ENCODE data around the gene IMPA2. TPM values are rescaled to one million over a fixed set of nuclear protein-coding genes. Genes with fewer than 3 reads are reported as not detected.

Gene IMPA2
- total RNA-seq, 2 experiments from 2014 or later: 1.7 to 2.5 TPM

GRCh38 chr18:11940956-11941355 is 40.4 kb upstream of the IMPA2 start:
- ATAC-seq (ENCODE audit: poor library complexity): no peak
- Mint-ChIP-seq H3K27me3 (no peaks in the 10 kb centered on the region), H3K9me3 (no peaks in the 10 kb centered on the region), H3K36me3 (ENCODE audit: low read depth) (no peaks in the 10 kb centered on the region), H3K4me1 (ENCODE audit: low read depth) (peaks cover 4% of the 10 kb centered on the region), H3K27ac (no peak overlapping the region), H3K4me3 (no peak overlapping the region)
- H3K9me3 ChIP-seq (ENCODE audit: control insufficient read depth in 1 of 2, insufficient read depth in 1 of 2, low read length in 2 of 2): no peaks in the 10 kb centered on the region
- ChIA-PET POLR2A (interaction anchor here (0.7 kb wide), 1 partner anchor 10 kb away, joined by 3 read pairs; no protein-coding TSS in a partner anchor), CTCF (interaction anchor here (0.6 to 6.5 kb wide), 2 partner anchors 31 to 55 kb away, joined by 3 to 79 read pairs; no protein-coding TSS in a partner anchor)
- H3K27ac ChIP-seq (ENCODE audit: low read depth in 1 of 2, low read length in 2 of 2): no peak overlapping the region
- no peaks in the 10 kb centered on the region for H3K27me3 ChIP-seq (ENCODE audit: control insufficient read depth in 1 of 2, insufficient read depth in 2 of 2, low read length in 2 of 2)
- no peak for DNase-seq
- TF ChIP-seq, protein P1, sequence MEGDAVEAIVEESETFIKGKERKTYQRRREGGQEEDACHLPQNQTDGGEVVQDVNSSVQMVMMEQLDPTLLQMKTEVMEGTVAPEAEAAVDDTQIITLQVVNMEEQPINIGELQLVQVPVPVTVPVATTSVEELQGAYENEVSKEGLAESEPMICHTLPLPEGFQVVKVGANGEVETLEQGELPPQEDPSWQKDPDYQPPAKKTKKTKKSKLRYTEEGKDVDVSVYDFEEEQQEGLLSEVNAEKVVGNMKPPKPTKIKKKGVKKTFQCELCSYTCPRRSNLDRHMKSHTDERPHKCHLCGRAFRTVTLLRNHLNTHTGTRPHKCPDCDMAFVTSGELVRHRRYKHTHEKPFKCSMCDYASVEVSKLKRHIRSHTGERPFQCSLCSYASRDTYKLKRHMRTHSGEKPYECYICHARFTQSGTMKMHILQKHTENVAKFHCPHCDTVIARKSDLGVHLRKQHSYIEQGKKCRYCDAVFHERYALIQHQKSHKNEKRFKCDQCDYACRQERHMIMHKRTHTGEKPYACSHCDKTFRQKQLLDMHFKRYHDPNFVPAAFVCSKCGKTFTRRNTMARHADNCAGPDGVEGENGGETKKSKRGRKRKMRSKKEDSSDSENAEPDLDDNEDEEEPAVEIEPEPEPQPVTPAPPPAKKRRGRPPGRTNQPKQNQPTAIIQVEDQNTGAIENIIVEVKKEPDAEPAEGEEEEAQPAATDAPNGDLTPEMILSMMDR (IDR thresholded peaks at IDR 0.05): no peak
- intact Hi-C loops (cut with DNase I, micrococcal nuclease): no loop called here
- no peak overlapping the region for H3K4me3 ChIP-seq (ENCODE audit: low read length)
- no peaks in the 10 kb centered on the region for H3K4me1 ChIP-seq (ENCODE audit: insufficient read depth, low read length)
- H3K36me3 ChIP-seq (ENCODE audit: insufficient read depth, low read length): no peaks in the 10 kb centered on the region

- H3K27ac Mint-ChIP-seq: no peak overlapping the region
- H3K36me3 Mint-ChIP-seq (ENCODE audit: low read depth): no peaks in the 10 kb centered on the region
- intact Hi-C loops (cut with DNase I, micrococcal nuclease): no loop called here
- H3K4me1 Mint-ChIP-seq (ENCODE audit: low read depth): peaks cover 11% of the 10 kb centered on the region
- no peak overlapping the region for H3K4me3 Mint-ChIP-seq
- CTCF ChIA-PET: no interaction called here
- TF ChIP-seq, protein P1 (IDR thresholded peaks at IDR 0.05): no peak
- H3K27me3 Mint-ChIP-seq: no peaks in the 10 kb centered on the region
- POLR2A ChIA-PET: no interaction called here
- H3K4me1 ChIP-seq (ENCODE audit: insufficient read depth, low read length): peaks cover 14% of the 10 kb centered on the region
- no peaks in the 10 kb centered on the region for H3K27me3 ChIP-seq (ENCODE audit: control insufficient read depth in 1 of 2, insufficient read depth in 2 of 2, low read length in 2 of 2)
- no peak overlapping the region for H3K27ac ChIP-seq (ENCODE audit: low read depth in 1 of 2, low read length in 2 of 2)
- no peaks in the 10 kb centered on the region for H3K9me3 ChIP-seq (ENCODE audit: control insufficient read depth in 1 of 2, insufficient read depth in 1 of 2, low read length in 2 of 2)
- no peak for ATAC-seq (ENCODE audit: poor library complexity)
- H3K9me3 Mint-ChIP-seq: no peaks in the 10 kb centered on the region
- no peaks in the 10 kb centered on the region for H3K36me3 ChIP-seq (ENCODE audit: insufficient read depth, low read length)
- no peak for DNase-seq
- no peak overlapping the region for H3K4me3 ChIP-seq (ENCODE audit: low read length)
Observed at GRCh38 chr18:11943551-11943950, 37.8 kb upstream of the IMPA2 start.

DNA sequence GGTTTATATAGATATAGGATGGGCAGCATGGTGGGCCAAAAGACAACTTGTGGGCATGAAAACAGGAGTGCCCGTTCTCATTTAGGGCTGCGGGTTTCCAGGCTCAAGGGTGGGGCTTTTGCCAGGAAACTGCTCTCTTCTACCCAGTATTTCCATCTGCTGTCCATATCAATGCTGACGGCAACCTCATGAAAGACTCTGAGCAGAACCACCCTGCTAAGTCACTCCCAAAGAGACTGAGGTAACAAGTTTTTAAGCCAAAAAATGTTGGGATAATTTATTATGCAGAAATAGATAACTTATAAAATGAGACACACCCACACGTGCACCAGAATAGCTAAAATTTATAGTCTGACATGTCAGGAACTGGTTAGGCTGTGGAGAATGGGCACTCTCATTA is 37.1 kb upstream of the IMPA2 start:
- POLR2A ChIA-PET: no interaction called here
- Mint-ChIP-seq H3K4me3 (no peak overlapping the region), H3K36me3 (ENCODE audit: low read depth) (no peaks in the 10 kb centered on the region), H3K27ac (no peak overlapping the region), H3K9me3 (no peaks in the 10 kb centered on the region), H3K27me3 (no peaks in the 10 kb centered on the region), H3K4me1 (ENCODE audit: low read depth) (peaks cover 16% of the 10 kb centered on the region)
- TF ChIP-seq, protein P1 (IDR thresholded peaks at IDR 0.05): no peak
- Histone ChIP-seq H3K27me3 (ENCODE audit: control insufficient read depth in 1 of 2, insufficient read depth in 2 of 2, low read length in 2 of 2) (no peaks in the 10 kb centered on the region), H3K4me3 (ENCODE audit: low read length) (no peak overlapping the region), H3K9me3 (ENCODE audit: control insufficient read depth in 1 of 2, insufficient read depth in 1 of 2, low read length in 2 of 2) (no peaks in the 10 kb centered on the region), H3K4me1 (ENCODE audit: insufficient read depth, low read length) (peaks cover 14% of the 10 kb centered on the region), H3K36me3 (ENCODE audit: insufficient read depth, low read length) (no peaks in the 10 kb centered on the region), H3K27ac (ENCODE audit: low read depth in 1 of 2, low read length in 2 of 2) (no peak overlapping the region)
- ATAC-seq (ENCODE audit: poor library complexity): no peak
- intact Hi-C loops (cut with DNase I, micrococcal nuclease): no loop called here
- DNase-seq: no peak
- CTCF ChIA-PET: no interaction called here
